C4-2B (cell line): ENCODE measurements around the gene PPM1D.

ENCODE experiments used
- ZFX ChIP-seq: fragments of 450-650 bp; IDR thresholded peaks from 2 replicates; pipeline ENCODE4 v1.6.1; 2017
- TF ChIP-seq, protein P1 (sequence below): fragments of 450-650 bp; conservative IDR thresholded peaks from 2 replicates; pipeline ENCODE4 v1.5.1; 2017; ENCODE audit warnings: mild to moderate bottlenecking

DNA sequence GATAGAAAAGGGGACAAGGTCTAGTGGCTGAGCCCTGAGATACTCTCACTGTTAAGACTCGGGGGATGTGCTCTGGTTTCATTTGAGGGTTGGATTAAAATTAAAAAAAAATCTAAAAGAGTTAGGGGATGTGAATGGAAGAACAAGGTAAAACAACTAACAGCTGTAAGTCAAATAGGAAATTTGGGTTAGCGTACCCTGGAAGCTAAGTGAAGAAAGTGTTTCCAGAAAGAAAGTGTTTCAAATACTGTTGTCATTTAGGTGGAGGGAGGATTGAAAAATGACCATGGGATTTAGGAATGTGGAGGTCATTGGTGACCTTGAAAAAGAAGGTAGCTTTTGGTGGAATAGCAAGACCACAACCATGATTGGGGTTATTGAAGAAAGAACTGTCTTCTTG is 37.7 kb downstream of the PPM1D start:
- TF ChIP-seq, protein P1, sequence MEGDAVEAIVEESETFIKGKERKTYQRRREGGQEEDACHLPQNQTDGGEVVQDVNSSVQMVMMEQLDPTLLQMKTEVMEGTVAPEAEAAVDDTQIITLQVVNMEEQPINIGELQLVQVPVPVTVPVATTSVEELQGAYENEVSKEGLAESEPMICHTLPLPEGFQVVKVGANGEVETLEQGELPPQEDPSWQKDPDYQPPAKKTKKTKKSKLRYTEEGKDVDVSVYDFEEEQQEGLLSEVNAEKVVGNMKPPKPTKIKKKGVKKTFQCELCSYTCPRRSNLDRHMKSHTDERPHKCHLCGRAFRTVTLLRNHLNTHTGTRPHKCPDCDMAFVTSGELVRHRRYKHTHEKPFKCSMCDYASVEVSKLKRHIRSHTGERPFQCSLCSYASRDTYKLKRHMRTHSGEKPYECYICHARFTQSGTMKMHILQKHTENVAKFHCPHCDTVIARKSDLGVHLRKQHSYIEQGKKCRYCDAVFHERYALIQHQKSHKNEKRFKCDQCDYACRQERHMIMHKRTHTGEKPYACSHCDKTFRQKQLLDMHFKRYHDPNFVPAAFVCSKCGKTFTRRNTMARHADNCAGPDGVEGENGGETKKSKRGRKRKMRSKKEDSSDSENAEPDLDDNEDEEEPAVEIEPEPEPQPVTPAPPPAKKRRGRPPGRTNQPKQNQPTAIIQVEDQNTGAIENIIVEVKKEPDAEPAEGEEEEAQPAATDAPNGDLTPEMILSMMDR, result no peak
- TF ChIP-seq ZFX, result no peak
